LoVo (cell line): ENCODE measurements around the gene TM4SF4.
"Not testable (repeated sequence)": the region's sequence is repeated elsewhere in the genome, so short reads cannot be mapped to it uniquely, and the experiment has no call there.

Experiments
- DNase-seq: peaks from one replicate; pipeline ENCODE4 v3.0.0-alpha.2; 2016; ENCODE audit warnings: low spot score

TM4SF4 gene

GRCh38 chr3:149474250-149474817, at the start of gene TM4SF4:
TSS of gene TM4SF4 (plus strand) at chr3:149474697. CDS start at chr3:149474878, 181 bp downstream.
- peak; percentile 19 for DNase-seq

- no peak for DNase-seq
Measured at GRCh38 chr3:149424918-149425317, 49.6 kb upstream of the TM4SF4 start.

- DNase-seq = no peak
Measured at GRCh38 chr3:149426325-149426724, 48.2 kb upstream of the TM4SF4 start.

GRCh38 chr3:149428087-149428486, 46.4 kb upstream of the TM4SF4 start:
- DNase-seq = no peak

GRCh38 chr3:149430216-149430615, 44.3 kb upstream of the TM4SF4 start:
- no peak for DNase-seq

GRCh38 chr3:149432149-149432548, 42.3 kb upstream of the TM4SF4 start:
- DNase-seq = no peak

GRCh38 chr3:149435996-149436885, 38.3 kb upstream of the TM4SF4 start:
- DNase-seq = no peak

GRCh38 chr3:149437286-149437685, 37.2 kb upstream of the TM4SF4 start:
- no peak for DNase-seq

- peak; percentile 23 for DNase-seq
Measured at GRCh38 chr3:149437710-149438109, 36.8 kb upstream of the TM4SF4 start.

GRCh38 chr3:149438981-149439380, 35.5 kb upstream of the TM4SF4 start:
- DNase-seq = no peak

- DNase-seq = no peak
Measured at GRCh38 chr3:149441642-149442041, 32.9 kb upstream of the TM4SF4 start.

- no peak for DNase-seq
Measured at GRCh38 chr3:149442043-149442442, 32.5 kb upstream of the TM4SF4 start.

- peak; percentile 44 for DNase-seq
Measured at GRCh38 chr3:149442851-149443544, 31.5 kb upstream of the TM4SF4 start.

- no peak for DNase-seq
Measured at GRCh38 chr3:149443545-149443912, 31.0 kb upstream of the TM4SF4 start.

- DNase-seq = not testable (repeated sequence)
Measured at GRCh38 chr3:149444867-149445266, 29.6 kb upstream of the TM4SF4 start.

- no peak for DNase-seq
Measured at GRCh38 chr3:149448331-149448831, 26.1 kb upstream of the TM4SF4 start.

GRCh38 chr3:149449182-149449581, 25.3 kb upstream of the TM4SF4 start:
- no peak for DNase-seq

GRCh38 chr3:149449799-149450198, 24.7 kb upstream of the TM4SF4 start:
- peak; percentile 21 for DNase-seq

- no peak for DNase-seq
Measured at GRCh38 chr3:149450281-149450680, 24.2 kb upstream of the TM4SF4 start.

- DNase-seq = no peak
Measured at GRCh38 chr3:149452036-149452435, 22.5 kb upstream of the TM4SF4 start.

GRCh38 chr3:149453140-149453805, 21.2 kb upstream of the TM4SF4 start:
- DNase-seq = no peak

- no peak for DNase-seq
Measured at GRCh38 chr3:149454746-149455145, 19.8 kb upstream of the TM4SF4 start.
